GM12872 (cell line): ENCODE measurements around the gene SLC25A20.

Experiments used
- CTCF ChIP-seq: IDR thresholded peaks from 3 replicates; pipeline ENCODE4 v1.5.1; 2011; ENCODE audit warnings: low read depth, mild to moderate bottlenecking, low read length, moderate library complexity; ENCODE audit not compliant: insufficient read depth

SLC25A20 gene

GRCh38 chr3:48934333-48934991 lies 35.8 kb upstream of the SLC25A20 start:
- no peak for TF ChIP-seq CTCF

- TF ChIP-seq CTCF, result no peak
Measured at GRCh38 chr3:48931944-48932580, 33.4 kb upstream of the SLC25A20 start.

- no peak for TF ChIP-seq CTCF
Measured at GRCh38 chr3:48930590-48930989, 31.9 kb upstream of the SLC25A20 start.

GRCh38 chr3:48929358-48930035 lies 30.8 kb upstream of the SLC25A20 start:
- no peak for TF ChIP-seq CTCF

- TF ChIP-seq CTCF, result no peak
Measured at GRCh38 chr3:48928679-48929078, 30.0 kb upstream of the SLC25A20 start.

- no peak for TF ChIP-seq CTCF
Measured at GRCh38 chr3:48927928-48928327, 29.2 kb upstream of the SLC25A20 start.

GRCh38 chr3:48926425-48927392 lies 28.0 kb upstream of the SLC25A20 start:
- TF ChIP-seq CTCF, result no peak
